Upper lobe of right lung (tissue), 1 donor: ENCODE measurements around the gene ZFHX3. TPM values are rescaled to one million over a fixed set of nuclear protein-coding genes. Genes with fewer than 3 reads are reported as not detected.
"Not testable (repeated sequence)": the region's sequence is repeated elsewhere in the genome, so short reads cannot be mapped to it uniquely, and the experiment has no call there.

Source experiments
- ATAC-seq: fragments of 200-7000 bp; cut with Tn5 transposase; one replicate; pipeline ENCODE4 v1.9.1; 2020; ENCODE audit warnings: mild to moderate bottlenecking, moderate library complexity
- DNase-seq: peaks from one replicate; pipeline ENCODE4 v3.0.0-alpha.2; 2020
- H3K27ac ChIP-seq: fragments of 200-600 bp; one replicate; pipeline ENCODE4 v1.8.0; 2022
- H3K27me3 ChIP-seq: fragments of 200-600 bp; one replicate; pipeline ENCODE4 v1.8.0; 2022; ENCODE audit warnings: mild to moderate bottlenecking
- H3K36me3 ChIP-seq: fragments of 200-600 bp; one replicate; pipeline ENCODE4 v1.8.0; 2022
- H3K4me1 ChIP-seq: fragments of 200-600 bp; one replicate; pipeline ENCODE4 v1.8.0; 2022
- H3K4me3 ChIP-seq: fragments of 200-600 bp; one replicate; pipeline ENCODE4 v1.8.0; 2022; ENCODE audit warnings: mild to moderate bottlenecking
- H3K9me3 ChIP-seq: fragments of 200-600 bp; one replicate; pipeline ENCODE4 v1.8.0; 2022
- intact Hi-C: fragments of 100-400 bp; cut with DNase I; formaldehyde crosslinking; loops from one replicate; pipeline ENCODE4 v1.11.0; 2022
- total RNA-seq: library from RNA; stranded (reverse); fragmentation: NEBNext Ultra II Directional; extraction: Animal tissue kit (Norgen Biotek cat#: 25700); gene quantifications from one replicate; pipeline ENCODE4 v1.2.1, GENCODE V29; 2021
- TF ChIP-seq, protein P1 (sequence below): fragments of 200-600 bp; IDR thresholded peaks from one replicate; pipeline ENCODE4 v1.8.0; 2022; ENCODE audit warnings: antibody characterized with exemption
- donor health status: DM: no; HTN: yes; CAD: no; lungs with severe emphysema.

Gene ZFHX3
- total RNA-seq, 1 donor from 2014 or later, result 29.0 TPM

GRCh38 chr16:72997141-72997542 lies 50.8 kb downstream of the ZFHX3 start:
- DNase-seq, result no peak
- intact Hi-C loops, result no loop called here
- Histone ChIP-seq H3K36me3 (no peaks in the 10 kb centered on the region), H3K4me3 (no peak overlapping the region), H3K27me3 (no peaks in the 10 kb centered on the region), H3K27ac (peak overlapping the region; percentile 51), H3K4me1 (peaks cover 60% of the 10 kb centered on the region), H3K9me3 (no peaks in the 10 kb centered on the region)
- peak; percentile 77 for ATAC-seq
- TF ChIP-seq, protein P1, sequence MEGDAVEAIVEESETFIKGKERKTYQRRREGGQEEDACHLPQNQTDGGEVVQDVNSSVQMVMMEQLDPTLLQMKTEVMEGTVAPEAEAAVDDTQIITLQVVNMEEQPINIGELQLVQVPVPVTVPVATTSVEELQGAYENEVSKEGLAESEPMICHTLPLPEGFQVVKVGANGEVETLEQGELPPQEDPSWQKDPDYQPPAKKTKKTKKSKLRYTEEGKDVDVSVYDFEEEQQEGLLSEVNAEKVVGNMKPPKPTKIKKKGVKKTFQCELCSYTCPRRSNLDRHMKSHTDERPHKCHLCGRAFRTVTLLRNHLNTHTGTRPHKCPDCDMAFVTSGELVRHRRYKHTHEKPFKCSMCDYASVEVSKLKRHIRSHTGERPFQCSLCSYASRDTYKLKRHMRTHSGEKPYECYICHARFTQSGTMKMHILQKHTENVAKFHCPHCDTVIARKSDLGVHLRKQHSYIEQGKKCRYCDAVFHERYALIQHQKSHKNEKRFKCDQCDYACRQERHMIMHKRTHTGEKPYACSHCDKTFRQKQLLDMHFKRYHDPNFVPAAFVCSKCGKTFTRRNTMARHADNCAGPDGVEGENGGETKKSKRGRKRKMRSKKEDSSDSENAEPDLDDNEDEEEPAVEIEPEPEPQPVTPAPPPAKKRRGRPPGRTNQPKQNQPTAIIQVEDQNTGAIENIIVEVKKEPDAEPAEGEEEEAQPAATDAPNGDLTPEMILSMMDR, result no peak

DNA sequence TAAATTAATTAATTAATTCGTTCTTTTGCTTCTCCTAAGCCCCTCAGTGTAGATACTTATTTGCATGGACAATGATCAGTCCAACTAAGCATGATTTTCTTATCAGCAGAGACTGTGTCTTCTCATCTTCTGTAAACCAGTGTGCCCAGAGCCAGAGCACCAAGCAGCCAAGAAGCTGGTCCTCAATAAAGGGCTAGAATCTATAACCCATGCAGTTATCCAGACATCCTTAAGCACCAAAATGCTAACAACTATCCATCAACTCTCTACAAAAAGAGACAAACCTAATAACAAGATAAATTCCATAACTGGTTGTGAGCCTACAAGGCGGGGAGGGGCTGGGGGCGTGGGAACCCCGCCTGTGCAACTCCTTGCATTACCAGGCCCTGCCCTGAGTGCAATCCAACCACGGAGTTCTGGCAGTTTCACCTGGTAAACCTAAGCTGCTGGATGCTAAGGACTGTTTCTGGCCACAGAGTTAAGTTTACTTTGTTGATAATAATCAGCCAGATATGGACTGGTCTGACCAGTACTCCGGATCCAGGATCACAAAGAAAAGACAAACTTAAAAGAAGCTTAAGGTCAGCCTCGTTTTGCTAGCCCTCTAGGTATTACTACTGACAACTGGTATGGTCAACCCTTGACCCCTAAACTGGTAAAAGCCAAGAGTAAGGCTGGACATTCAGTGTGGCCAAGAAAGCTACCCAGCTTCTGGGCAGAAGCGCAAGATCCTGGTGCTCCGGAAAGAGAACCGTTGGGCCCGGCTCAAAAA lies 51.5 kb downstream of the ZFHX3 start:
- TF ChIP-seq, protein P1, result no peak
- Histone ChIP-seq H3K27me3 (no peaks in the 10 kb centered on the region), H3K9me3 (no peaks in the 10 kb centered on the region), H3K36me3 (no peaks in the 10 kb centered on the region), H3K27ac (peak overlapping the region; percentile 51), H3K4me3 (no peak overlapping the region), H3K4me1 (peaks cover 60% of the 10 kb centered on the region)
- intact Hi-C loops, result no loop called here
- DNase-seq (peak; percentile 71), ATAC-seq (peak; percentile 65)

GRCh38 chr16:72995882-72996270 lies 52.1 kb downstream of the ZFHX3 start:
- ATAC-seq, intact Hi-C loops, H3K36me3 ChIP-seq, H3K9me3 ChIP-seq, H3K27me3 ChIP-seq, DNase-seq, H3K4me3 ChIP-seq: not testable (repeated sequence)
- Histone ChIP-seq H3K27ac (peak overlapping the region; percentile 65), H3K4me1 (peaks cover 59% of the 10 kb centered on the region)

- Histone ChIP-seq H3K27me3 (no peaks in the 10 kb centered on the region), H3K4me3 (no peak overlapping the region), H3K36me3 (no peaks in the 10 kb centered on the region), H3K27ac (peak overlapping the region; percentile 65), H3K4me1 (peaks cover 58% of the 10 kb centered on the region), H3K9me3 (no peaks in the 10 kb centered on the region)
- TF ChIP-seq, protein P1, result peak; percentile 52
- intact Hi-C loops, result no loop called here
- DNase-seq (no peak), ATAC-seq (peak; percentile 51)
Measured at GRCh38 chr16:72995151-72995881, 52.6 kb downstream of the ZFHX3 start.

GRCh38 chr16:72992142-72992601 lies 55.8 kb downstream of the ZFHX3 start:
- no peaks in the 10 kb centered on the region for H3K27me3 ChIP-seq
- TF ChIP-seq, protein P1, result no peak
- no peak overlapping the region for H3K4me3 ChIP-seq
- peaks cover 62% of the 10 kb centered on the region for H3K4me1 ChIP-seq
- DNase-seq (no peak), ATAC-seq (no peak)
- intact Hi-C loops, result no loop called here
- H3K36me3 ChIP-seq, result no peaks in the 10 kb centered on the region
- no peaks in the 10 kb centered on the region for H3K9me3 ChIP-seq
- no peak overlapping the region for H3K27ac ChIP-seq

- Histone ChIP-seq H3K4me1 (peaks cover 59% of the 10 kb centered on the region), H3K27ac (peak overlapping the region; percentile 19), H3K36me3 (no peaks in the 10 kb centered on the region), H3K4me3 (no peak overlapping the region), H3K27me3 (no peaks in the 10 kb centered on the region), H3K9me3 (no peaks in the 10 kb centered on the region)
- intact Hi-C loops, result no loop called here
- no peak for DNase-seq
- ATAC-seq, result no peak
- TF ChIP-seq, protein P1, result no peak
Measured at GRCh38 chr16:72991644-72992043, 56.3 kb downstream of the ZFHX3 start.
